PC-3 (cell line): Measurements from ENCODE around the gene UBE3A. TPM values are rescaled to one million over a fixed set of nuclear protein-coding genes. Genes with fewer than 3 reads are reported as not detected.

Experiments used
- ATAC-seq: fragments of 200-7000 bp; cut with Tn5 transposase; 2 replicates; pipeline ENCODE4 v1.9.1; 2020; ENCODE audit warnings: mild to moderate bottlenecking, moderate library complexity
- BruUV-seq: library from RNA; stranded (reverse); fragments of 400-500 nt; replicated peaks from 2 replicates; lab custom pipeline; 2021; lab: Mats Ljungman, UMichigan
- CTCF ChIA-PET: fragments of 300-600 bp; sonication (Branson Sonifier 250); formaldehyde crosslinking; loops from one replicate; lab custom pipeline; 2022; ENCODE audit warnings: antibody characterized with exemption; lab: Charles Lee
- POLR2A ChIA-PET: fragments of 300-600 bp; sonication (Branson Sonifier 250); formaldehyde crosslinking; loops from one replicate; lab custom pipeline; 2022; ENCODE audit warnings: antibody characterized with exemption; ENCODE audit not compliant: unreplicated experiment; lab: Charles Lee
- DNase-seq: peaks from one replicate; pipeline ENCODE4 v3.0.0-alpha.2; 2015
- H2AFZ ChIP-seq: fragments of 300-600 bp; sonication (generic); 2 replicates; pipeline ENCODE4 v1.6.0; 2016; ENCODE audit warnings: antibody characterized with exemption, low read length
- H3F3A ChIP-seq: fragments of 300-600 bp; sonication (generic); one replicate; pipeline ENCODE4 v1.6.0; 2017; ENCODE audit warnings: antibody characterized with exemption, low read length, control low read depth, mild to moderate bottlenecking; ENCODE audit not compliant: unreplicated experiment
- H3K27ac ChIP-seq: fragments of 300-600 bp; sonication (generic); 2 replicates; pipeline ENCODE4 v1.5.1; 2016; ENCODE audit warnings: mild to moderate bottlenecking, low read length
- H3K27me3 ChIP-seq: fragments of 300-600 bp; sonication (generic); 2 replicates; pipeline ENCODE4 v1.6.1; 2016; ENCODE audit warnings: low read length, mixed read lengths
- H3K36me3 ChIP-seq: fragments of 300-600 bp; sonication (generic); 2 replicates; pipeline ENCODE4 v1.6.1; 2016; ENCODE audit warnings: low read depth, mixed run types, low read length, mixed read lengths
- H3K4me1 ChIP-seq: fragments of 300-600 bp; sonication (generic); 2 replicates; pipeline ENCODE4 v1.5.1; 2016; ENCODE audit warnings: low read length; ENCODE audit not compliant: insufficient read depth
- H3K4me2 ChIP-seq: fragments of 300-600 bp; sonication (generic); 2 replicates; pipeline ENCODE4 v1.6.0; 2016; ENCODE audit warnings: low read length
- H3K4me3 ChIP-seq: fragments of 300-600 bp; sonication (generic); 2 replicates; pipeline ENCODE4 v1.5.1; 2016; ENCODE audit warnings: mild to moderate bottlenecking, low read length, mixed read lengths
- H3K79me2 ChIP-seq: fragments of 300-600 bp; sonication (generic); 2 replicates; pipeline ENCODE4 v1.6.1; 2017; ENCODE audit warnings: low read length, mixed read lengths
- H3K9ac ChIP-seq: fragments of 300-600 bp; sonication (generic); 2 replicates; pipeline ENCODE4 v1.6.0; 2016; ENCODE audit warnings: mild to moderate bottlenecking, low read length
- H3K9me2 ChIP-seq: fragments of 300-600 bp; sonication (generic); replicated peaks from 2 replicates; pipeline ENCODE4 v1.6.1; 2016; ENCODE audit warnings: mixed run types, low read length, mixed read lengths
- H3K9me3 ChIP-seq: fragments of 300-600 bp; sonication (generic); 2 replicates; pipeline ENCODE4 v1.6.1; 2016; ENCODE audit warnings: low read length, mixed read lengths
- H4K20me1 ChIP-seq: fragments of 300-600 bp; sonication (generic); 2 replicates; pipeline ENCODE4 v1.6.1; 2016; ENCODE audit warnings: low read length, mixed read lengths
- EZH2 ChIP-seq: fragments of 300-600 bp; sonication (generic); IDR thresholded peaks from one replicate; pipeline ENCODE4 v1.6.1; 2017; ENCODE audit warnings: antibody characterized with exemption, mild to moderate bottlenecking, low read length; ENCODE audit not compliant: unreplicated experiment
- EZH2phosphoT487 ChIP-seq: fragments of 300-600 bp; sonication (generic); IDR thresholded peaks from 2 replicates; pipeline ENCODE4 v1.6.1; 2018; ENCODE audit warnings: mild to moderate bottlenecking, antibody characterized with exemption, low read length, borderline replicate concordance
- intact Hi-C: fragments of 100-400 bp; cut with micrococcal nuclease; formaldehyde crosslinking; loops from 2 replicates; pipeline ENCODE4 v1.9.0; 2023
- total RNA-seq: library from RNA; depleted of rRNA; stranded (reverse); fragments of >200 nt; gene quantifications from 2 replicates; pipeline ENCODE4 v1.2.3, GENCODE V29; 2014
- TF ChIP-seq, protein P1 (sequence below): fragments of 300-600 bp; sonication (generic); conservative IDR thresholded peaks from 2 replicates; pipeline ENCODE4 v1.5.1; 2017; ENCODE audit warnings: antibody characterized with exemption, low read depth, mild to moderate bottlenecking, low read length

UBE3A gene
- total RNA-seq, 1 experiment from 2014 or later: 59.5 TPM

- Histone ChIP-seq H3F3A (no peaks in the 10 kb centered on the region), H3K9me2 (no peaks in the 10 kb centered on the region), H3K4me1 (peaks cover 10% of the 10 kb centered on the region; the same call in 1 of the 2 replicates), H3K36me3 (peaks cover 4% of the 10 kb centered on the region; the same call in 1 of the 2 replicates), H3K27me3 (no peaks in the 10 kb centered on the region), H3K4me3 (no peak overlapping the region), H4K20me1 (peaks cover 8% of the 10 kb centered on the region), H3K27ac (no peak overlapping the region), H3K79me2 (peaks cover 22% of the 10 kb centered on the region; the same call in 1 of the 2 replicates), H3K9me3 (no peaks in the 10 kb centered on the region), H3K9ac (no peak overlapping the region), H3K4me2 (no peak overlapping the region), H2AFZ (no peak overlapping the region)
- ChIA-PET CTCF (no interaction called here), POLR2A (no interaction called here)
- DNase-seq (no peak), ATAC-seq (no peak; the same call in 1 of the 2 replicates)
- intact Hi-C loops: no loop called here
- BruUV-seq: no TSS peak
- no peak for TF ChIP-seq EZH2phosphoT487
- TF ChIP-seq EZH2: no peak
- TF ChIP-seq, protein P1, sequence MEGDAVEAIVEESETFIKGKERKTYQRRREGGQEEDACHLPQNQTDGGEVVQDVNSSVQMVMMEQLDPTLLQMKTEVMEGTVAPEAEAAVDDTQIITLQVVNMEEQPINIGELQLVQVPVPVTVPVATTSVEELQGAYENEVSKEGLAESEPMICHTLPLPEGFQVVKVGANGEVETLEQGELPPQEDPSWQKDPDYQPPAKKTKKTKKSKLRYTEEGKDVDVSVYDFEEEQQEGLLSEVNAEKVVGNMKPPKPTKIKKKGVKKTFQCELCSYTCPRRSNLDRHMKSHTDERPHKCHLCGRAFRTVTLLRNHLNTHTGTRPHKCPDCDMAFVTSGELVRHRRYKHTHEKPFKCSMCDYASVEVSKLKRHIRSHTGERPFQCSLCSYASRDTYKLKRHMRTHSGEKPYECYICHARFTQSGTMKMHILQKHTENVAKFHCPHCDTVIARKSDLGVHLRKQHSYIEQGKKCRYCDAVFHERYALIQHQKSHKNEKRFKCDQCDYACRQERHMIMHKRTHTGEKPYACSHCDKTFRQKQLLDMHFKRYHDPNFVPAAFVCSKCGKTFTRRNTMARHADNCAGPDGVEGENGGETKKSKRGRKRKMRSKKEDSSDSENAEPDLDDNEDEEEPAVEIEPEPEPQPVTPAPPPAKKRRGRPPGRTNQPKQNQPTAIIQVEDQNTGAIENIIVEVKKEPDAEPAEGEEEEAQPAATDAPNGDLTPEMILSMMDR: no peak
Measured at GRCh38 chr15:25397100-25397499, 41.7 kb downstream of the UBE3A start.

GRCh38 chr15:25394898-25395297, 43.9 kb downstream of the UBE3A start:
- H3F3A ChIP-seq: no peaks in the 10 kb centered on the region
- H3K36me3 ChIP-seq: peaks cover 8% of the 10 kb centered on the region; the same call in 1 of the 2 replicates
- H3K9ac ChIP-seq: no peak overlapping the region
- no peaks in the 10 kb centered on the region for H3K27me3 ChIP-seq
- no peak overlapping the region for H3K27ac ChIP-seq
- H3K79me2 ChIP-seq: peaks cover 44% of the 10 kb centered on the region
- no peaks in the 10 kb centered on the region for H3K9me3 ChIP-seq
- DNase-seq (no peak), ATAC-seq (no peak)
- H4K20me1 ChIP-seq: peaks cover 12% of the 10 kb centered on the region
- no peaks in the 10 kb centered on the region for H3K9me2 ChIP-seq
- ChIA-PET CTCF (interaction anchor here (0.6 kb wide), 1 partner anchor 680 kb away, joined by 4 read pairs; no protein-coding TSS in a partner anchor), POLR2A (no interaction called here)
- H3K4me2 ChIP-seq: no peak overlapping the region
- TF ChIP-seq, protein P1: no peak
- TF ChIP-seq EZH2: no peak
- no peak for TF ChIP-seq EZH2phosphoT487
- H3K4me1 ChIP-seq: peaks cover 12% of the 10 kb centered on the region; the same call in 1 of the 2 replicates
- H3K4me3 ChIP-seq: no peak overlapping the region
- BruUV-seq: no TSS peak
- intact Hi-C loops: loop anchor here (5.0 kb wide), 1 partner anchor 42 kb away; the partner anchor contains the start of gene UBE3A
- H2AFZ ChIP-seq: no peak overlapping the region

DNA sequence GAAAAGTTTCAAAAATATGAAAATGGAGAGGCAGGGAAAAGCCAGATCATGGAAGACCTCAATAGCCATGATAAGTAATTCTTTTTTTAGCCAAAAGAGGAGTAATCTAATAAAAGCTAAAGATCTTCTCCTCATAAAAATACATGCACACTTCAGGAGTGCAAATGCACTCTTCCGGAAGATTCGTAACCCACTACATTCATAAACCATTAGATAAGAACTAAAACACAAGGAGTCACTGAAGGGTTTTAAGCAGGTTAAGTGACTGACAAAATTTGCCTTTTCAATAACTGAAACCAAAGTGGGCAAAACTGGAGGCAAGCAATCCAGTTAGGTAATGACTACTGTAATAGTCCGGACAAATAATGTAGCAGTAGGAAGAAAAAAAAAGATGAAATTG, 46.0 kb downstream of the UBE3A start:
- Histone ChIP-seq H3K79me2 (peaks cover 64% of the 10 kb centered on the region), H3K9me3 (no peaks in the 10 kb centered on the region), H3K4me1 (peaks cover 12% of the 10 kb centered on the region; the same call in 1 of the 2 replicates), H3K4me3 (no peak overlapping the region), H3K9ac (no peak overlapping the region), H4K20me1 (peaks cover 12% of the 10 kb centered on the region), H3K9me2 (no peaks in the 10 kb centered on the region), H2AFZ (no peak overlapping the region), H3K27me3 (no peaks in the 10 kb centered on the region), H3F3A (no peaks in the 10 kb centered on the region), H3K4me2 (no peak overlapping the region), H3K27ac (peak overlapping the region; percentile 24; the same call in 1 of the 2 replicates), H3K36me3 (peaks cover 8% of the 10 kb centered on the region; the same call in 1 of the 2 replicates)
- no peak for ATAC-seq
- ChIA-PET POLR2A (no interaction called here), CTCF (no interaction called here)
- no TSS peak for BruUV-seq
- intact Hi-C loops: loop anchor here (5.0 kb wide), 1 partner anchor 44 kb away; the partner anchor contains the start of gene UBE3A
- DNase-seq: no peak
- no peak for TF ChIP-seq EZH2
- TF ChIP-seq EZH2phosphoT487: no peak
- TF ChIP-seq, protein P1: no peak
